ENCODE measurements around the gene ZBTB7C.

The ZBTB7C gene

GRCh38 chr18:48417985-48418384 is 8.8 kb upstream of the ZBTB7C start:
- no peak for DNase-seq

- no peak for DNase-seq
Observed at GRCh38 chr18:48413342-48413741, 4.2 kb upstream of the ZBTB7C start.

DNA sequence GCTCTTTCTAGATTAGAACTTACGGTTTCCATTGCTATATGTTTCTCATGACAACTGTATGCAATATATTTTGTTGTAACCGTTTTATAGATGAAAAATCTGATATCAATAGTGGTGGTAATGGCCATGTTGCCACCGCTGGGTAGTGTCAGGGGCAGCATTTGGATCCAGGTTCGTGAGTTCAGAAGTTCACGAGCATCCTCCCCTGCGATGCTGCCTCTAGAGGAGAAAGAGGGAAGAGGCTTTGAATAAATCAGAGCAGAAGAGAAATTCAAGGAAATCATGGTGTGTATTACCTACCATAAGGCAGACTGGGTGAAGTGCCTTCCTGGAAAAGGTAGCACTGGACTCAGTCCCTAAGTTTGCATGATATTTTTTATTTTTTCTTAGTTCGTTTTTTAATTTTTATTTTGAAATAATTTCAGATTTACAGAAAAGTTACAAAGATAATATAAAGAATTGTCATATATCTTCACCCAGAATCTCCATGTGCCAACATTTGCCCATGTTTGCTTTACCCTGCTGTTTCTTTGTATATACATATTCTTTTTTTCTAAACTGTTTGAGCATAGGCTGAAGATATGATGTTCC is 3.3 kb upstream of the ZBTB7C start:
- DNase-seq: peak; percentile 37

DNA sequence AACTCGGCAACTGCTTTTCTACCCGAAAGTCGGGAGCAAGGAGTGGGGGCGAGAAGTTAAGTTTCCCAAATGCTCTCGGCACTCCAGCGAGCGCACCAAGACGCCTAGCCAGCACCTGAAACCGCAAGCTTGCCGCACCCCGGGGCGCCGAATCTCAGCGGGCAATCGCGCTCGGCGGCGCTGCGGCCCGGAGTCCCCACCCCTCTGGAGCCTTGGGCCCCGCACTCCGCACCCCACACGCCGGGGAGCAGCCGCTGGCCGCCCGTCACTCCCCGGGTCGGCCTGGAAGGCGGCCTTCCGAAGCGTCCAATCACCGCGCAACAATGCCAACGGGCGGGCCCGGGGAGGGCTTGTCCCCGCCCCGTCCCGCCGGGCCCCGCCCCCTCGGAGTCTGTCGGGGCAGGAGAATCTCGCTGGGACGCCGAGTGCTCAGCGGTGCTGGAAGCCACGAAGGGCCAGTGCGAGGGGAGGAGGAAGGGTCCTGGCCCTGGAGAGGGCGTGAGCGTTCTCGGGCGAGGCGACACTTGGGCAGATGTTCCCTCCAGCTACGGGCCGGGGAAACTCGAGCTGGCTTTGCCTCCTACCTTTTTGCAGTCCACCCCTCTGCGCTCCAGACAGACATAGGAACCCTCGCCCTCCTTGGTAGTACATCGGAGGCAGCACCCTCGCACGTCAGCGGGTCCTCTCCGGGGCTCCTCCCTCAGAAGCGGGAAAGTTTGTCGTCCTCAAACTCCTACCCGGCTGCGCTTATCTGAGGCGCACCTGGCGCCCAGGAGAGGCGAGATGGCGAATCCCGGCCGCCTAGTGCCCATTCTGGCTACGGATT is 1.1 kb upstream of the ZBTB7C start:
- peak; percentile 77 for DNase-seq

- DNase-seq: no peak
Observed at GRCh38 chr18:48409591-48410094, 460 bp upstream of the ZBTB7C start.

- DNase-seq: no peak
Observed at GRCh38 chr18:48408111-48408726, 964 bp downstream of the ZBTB7C start.

DNA sequence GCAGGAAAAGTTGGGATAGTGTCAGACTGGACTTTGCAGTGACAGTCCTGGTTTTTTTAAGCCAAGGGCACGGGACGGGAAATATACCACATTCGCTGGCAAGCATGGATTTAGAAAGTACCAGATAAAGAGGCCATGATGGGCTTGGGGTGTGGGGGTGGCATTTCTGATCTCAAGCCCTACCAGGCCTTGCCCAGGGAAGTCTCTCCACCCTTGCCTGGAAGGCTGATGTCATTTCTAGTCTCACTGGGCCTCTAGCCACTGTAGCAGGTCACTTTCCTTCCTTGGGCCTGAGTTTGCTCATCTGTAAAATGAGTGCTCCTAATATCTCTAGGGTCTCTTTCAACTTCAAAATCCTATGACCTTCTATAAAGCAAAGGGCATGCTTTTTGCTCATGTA is 1.8 kb downstream of the ZBTB7C start:
- DNase-seq: no peak

- DNase-seq: no peak
Observed at GRCh38 chr18:48405978-48406377, 3.2 kb downstream of the ZBTB7C start.

DNA sequence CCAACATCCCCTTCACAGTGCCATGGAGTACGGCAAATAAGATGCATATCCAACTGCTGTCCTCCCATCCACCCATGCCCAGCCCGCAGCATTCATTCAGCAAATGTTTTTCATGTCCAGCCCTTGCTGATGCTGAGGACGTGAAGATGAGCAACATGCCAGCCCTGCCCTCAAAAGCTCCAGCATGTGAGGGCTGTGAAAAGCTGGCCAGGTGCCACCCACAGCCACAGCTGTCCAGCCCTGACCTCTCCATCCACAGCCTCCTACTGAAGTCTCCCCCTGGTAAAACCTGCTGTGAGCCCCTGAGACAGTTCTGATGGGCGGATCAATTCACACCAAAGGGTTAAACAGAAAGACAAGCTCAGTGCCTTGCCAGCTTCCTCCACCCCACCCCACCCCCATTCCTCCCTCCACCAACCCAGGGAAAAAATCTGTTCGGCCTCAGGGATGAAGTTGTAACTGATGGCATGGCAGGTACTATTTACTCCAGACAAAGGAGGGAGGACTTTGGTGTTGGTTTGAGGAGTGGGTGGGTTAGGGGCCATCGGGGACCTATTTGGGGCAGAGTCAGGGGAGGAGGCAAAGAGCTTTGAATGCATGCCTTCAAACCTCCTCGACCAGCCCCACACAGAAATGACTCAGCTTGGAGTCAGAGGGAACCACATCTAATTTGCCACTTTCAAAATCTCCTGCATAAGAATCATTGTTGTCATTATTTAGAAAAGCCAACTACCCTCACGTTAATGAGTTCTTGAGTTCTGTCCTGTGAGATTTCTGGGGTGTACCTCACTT is 4.3 kb downstream of the ZBTB7C start:
- DNase-seq: no peak

DNA sequence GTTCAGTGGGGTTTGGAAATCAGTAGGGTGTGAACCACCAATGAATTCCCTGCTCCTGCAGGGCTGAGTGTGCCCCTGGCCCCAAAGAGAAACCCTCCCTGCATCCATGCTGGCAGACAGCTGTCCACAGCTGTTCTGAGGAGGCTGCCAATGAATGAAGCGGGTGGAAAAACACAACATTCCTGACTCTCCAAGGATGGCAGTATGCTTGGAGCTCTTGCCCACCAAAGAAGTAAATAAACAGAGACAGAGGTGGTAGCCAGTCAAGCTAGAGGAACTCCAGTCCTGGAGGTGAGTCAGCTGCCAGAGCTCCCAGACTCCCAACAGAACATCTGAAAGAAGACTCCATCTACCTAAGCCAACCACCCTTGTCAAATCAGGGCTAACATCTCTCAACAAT is 6.2 kb downstream of the ZBTB7C start:
- DNase-seq: no peak

DNA sequence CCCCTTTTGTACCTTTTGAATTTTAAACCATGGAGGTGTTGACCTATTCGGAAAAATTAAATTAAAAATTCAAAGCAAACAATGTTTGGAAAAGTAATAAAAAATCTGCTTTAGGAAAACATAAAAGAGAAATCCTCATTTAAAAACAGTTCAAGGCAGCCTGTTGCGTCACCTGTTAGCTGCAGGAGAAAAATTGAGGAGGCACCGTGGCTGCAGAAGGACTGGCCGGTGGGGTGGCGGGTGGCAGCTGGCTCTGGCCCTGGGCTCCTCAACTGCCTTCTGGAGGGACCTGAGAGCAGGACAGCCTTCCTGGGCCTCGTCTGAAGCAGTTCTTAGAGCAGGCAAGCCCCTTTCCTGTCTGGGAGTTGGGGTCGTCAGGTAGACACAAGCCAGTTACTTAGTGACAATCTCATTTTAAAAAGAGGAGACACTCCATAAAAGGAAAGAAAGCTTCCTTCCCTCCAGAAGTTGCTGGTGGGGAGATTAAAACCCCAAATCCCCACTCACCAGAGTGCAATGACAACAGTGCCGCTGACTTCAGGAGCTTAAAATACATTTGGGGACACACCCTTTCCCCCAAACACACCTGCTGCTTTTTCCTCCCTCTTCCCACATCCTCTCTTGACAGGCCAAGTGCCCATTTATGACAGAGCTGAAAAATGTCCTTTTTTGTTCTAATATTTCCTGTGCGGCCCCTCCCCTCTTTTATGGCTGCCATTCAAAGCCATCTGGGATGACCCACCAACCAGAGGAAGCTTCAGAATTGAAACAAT is 9.7 kb downstream of the ZBTB7C start:
- no peak for DNase-seq

- no peak for DNase-seq
Observed at GRCh38 chr18:48398074-48398473, 11.1 kb downstream of the ZBTB7C start.

DNA sequence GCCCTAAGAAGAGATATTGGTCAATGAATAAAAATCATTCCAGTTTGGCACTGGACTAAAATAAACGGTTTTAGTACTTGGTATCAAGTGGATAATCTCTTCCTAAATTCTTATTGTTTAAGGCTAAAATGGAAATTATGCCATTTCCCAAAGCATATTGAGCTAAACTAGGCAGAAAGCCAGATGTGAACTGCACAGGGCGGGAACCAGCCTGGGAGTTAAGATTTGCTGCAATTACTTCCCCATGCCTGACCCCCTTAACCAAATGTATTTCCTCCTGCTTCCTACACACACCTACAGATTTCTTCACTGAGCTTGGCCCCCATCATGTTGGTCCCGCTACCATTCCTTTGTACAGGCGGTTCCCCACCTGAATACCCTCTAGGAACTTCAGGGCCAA is 12.2 kb downstream of the ZBTB7C start:
- no peak for DNase-seq

DNA sequence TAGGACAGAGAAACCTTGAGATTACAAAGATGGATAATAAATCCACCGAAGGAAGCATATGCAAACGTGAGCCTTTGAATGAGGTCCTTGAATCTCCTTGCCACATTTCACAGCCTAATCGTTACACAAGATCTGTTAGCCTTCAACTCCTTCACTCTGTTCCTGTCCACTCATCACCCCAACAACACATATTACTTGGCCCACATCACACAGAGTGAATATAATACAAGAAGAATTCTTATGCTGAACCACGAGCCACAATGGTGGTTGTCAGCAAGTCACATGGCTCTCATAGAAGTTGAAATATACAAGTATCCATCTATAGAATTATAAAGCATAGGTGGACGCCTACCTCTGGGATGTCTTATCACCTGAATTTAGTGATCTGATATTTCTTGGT is 12.6 kb downstream of the ZBTB7C start:
- no peak for DNase-seq

DNA sequence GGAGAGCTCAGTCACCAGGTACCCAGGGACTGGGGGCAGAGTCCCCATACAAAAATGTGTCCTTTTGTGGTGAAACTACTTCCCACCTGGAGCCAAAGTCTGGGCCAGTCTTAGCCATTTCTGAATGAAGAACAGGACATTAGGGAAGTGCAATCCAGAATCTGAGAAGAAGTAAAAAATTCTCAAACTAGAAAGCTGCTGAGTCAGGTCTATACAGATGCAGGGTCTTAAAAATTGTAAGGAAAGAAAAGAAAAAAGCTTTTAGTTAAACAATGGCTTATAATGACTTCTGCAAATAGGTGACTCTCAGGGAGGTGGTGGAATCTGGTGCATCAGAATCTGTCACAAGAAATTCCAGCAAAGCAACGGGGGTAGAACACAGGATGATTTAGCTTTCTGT is 13.5 kb downstream of the ZBTB7C start:
- DNase-seq: no peak

DNA sequence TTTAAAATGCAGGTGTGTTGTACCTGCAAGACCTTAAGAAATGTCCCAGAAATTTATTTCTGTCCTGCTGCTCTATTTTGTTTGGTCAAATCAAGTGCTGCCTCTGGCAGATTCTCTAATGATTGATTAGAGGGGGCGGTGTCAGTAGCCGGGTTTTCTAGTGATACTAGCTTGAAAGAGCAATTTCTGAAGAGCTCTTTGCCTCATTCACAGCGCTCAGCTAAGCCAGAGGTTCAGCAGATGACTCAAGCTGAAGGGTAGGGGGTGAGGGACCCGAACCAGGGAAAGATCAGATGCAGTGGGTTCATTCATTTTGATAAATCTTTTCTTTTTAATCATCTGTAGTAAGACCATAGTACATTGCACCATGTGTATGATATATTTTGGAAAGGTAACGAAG is 15.0 kb downstream of the ZBTB7C start:
- no peak for DNase-seq

DNA sequence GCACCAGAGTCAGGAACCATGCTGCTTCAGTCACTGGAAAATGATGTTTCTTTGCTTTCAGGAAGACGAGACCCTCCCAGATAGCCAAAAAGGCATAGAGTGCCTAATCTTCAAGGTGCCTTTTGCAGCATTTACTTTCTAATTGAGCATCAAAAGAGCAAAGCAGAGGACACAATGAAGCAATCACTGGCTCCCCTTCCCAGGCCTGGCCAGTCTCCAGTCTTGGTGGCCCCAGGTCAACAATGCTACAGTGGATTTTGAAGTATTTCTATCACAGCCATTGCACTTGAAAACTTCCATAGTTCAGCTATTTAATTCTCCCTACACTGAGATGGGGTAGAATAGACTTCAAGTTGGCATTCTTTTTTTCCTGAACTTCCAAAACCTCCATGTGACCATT is 15.4 kb downstream of the ZBTB7C start:
- no peak for DNase-seq

GRCh38 chr18:48393170-48393569 is 16.0 kb downstream of the ZBTB7C start:
- DNase-seq: no peak

- DNase-seq: no peak
Observed at GRCh38 chr18:48392268-48392667, 16.9 kb downstream of the ZBTB7C start.

- no peak for DNase-seq
Observed at GRCh38 chr18:48391868-48392267, 17.3 kb downstream of the ZBTB7C start.

DNA sequence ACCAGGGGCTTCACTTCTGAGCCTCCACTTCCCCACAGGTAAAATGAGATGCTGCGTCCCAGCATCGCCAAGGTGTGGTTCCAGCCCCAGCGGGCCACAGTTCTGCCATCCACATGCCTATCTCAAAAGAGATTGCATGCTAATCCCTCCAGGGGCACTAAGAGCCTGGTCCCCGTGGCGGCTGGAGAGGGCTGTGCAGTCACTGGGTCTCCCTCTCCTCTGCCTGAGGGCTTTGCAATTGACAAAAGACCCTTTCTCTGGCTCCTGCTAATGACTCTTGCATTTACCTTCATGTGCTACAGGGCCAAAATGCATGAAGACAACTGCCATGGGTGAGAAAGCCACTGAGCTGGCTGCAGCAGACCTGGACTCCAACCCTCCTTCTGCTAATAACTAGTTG is 18.5 kb downstream of the ZBTB7C start:
- no peak for DNase-seq

DNA sequence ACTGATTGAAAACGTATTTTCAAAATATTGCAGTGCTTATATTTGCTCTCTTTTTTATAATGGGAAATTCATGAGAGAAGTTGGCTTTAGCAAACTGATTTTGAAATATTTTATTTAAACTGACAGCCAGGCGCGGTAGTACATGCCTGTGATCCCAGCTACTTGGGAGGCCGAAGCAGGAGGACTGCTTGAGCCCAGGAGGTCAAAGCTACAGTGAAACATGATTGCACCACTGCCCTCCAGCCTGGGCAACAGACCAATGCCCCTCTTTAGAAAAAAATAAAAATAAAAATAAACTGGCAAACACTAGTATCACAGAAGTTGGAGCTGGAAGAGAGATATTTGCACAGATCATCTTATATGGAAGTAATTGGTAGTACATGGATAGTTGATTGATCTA is 20.7 kb downstream of the ZBTB7C start:
- DNase-seq: no peak

- no peak for DNase-seq
Observed at GRCh38 chr18:48387300-48387699, 21.9 kb downstream of the ZBTB7C start.
